Brain microvascular endothelial cell (primary cell): ENCODE results near the gene TMEM8B.
"Not testable (repeated sequence)": the region's sequence is repeated elsewhere in the genome, so short reads cannot be mapped to it uniquely, and the experiment has no call there.

Experiments
- DNase-seq: peaks from one replicate; pipeline ENCODE4 v3.0.0-alpha.2; 2020
- H3K27ac ChIP-seq: fragments of 250-450 bp; sonication (Bioruptor Pico); 2 replicates; pipeline ENCODE4 v1.5.1; 2020; ENCODE audit warnings: mild to moderate bottlenecking, moderate library complexity
- H3K27me3 ChIP-seq: fragments of 250-450 bp; sonication (Bioruptor Pico); replicated peaks from 2 replicates; pipeline ENCODE4 v1.5.1; 2020; ENCODE audit warnings: mild to moderate bottlenecking
- H3K36me3 ChIP-seq: fragments of 250-450 bp; sonication (Bioruptor Pico); replicated peaks from 2 replicates; pipeline ENCODE4 v1.5.1; 2020; ENCODE audit warnings: mild to moderate bottlenecking
- H3K4me3 ChIP-seq: 2 replicates; pipeline ENCODE4 v1.5.1; 2011; ENCODE audit warnings: low read depth, mild to moderate bottlenecking, control low read depth, low read length, moderate library complexity
- CTCF ChIP-seq: IDR thresholded peaks from 2 replicates; pipeline ENCODE4 v1.5.1; 2011; ENCODE audit warnings: low read depth, mild to moderate bottlenecking, moderate library complexity, low read length, control low read depth, inconsistent platforms; ENCODE audit errors: missing control alignments
- in situ Hi-C: cut with HindIII; loops from 2 replicates; pipeline ENCODE4 v1.10.0; 2017; ENCODE audit warnings: low sequenced_read_pairs, low pct_ligation_motif_present

The TMEM8B gene

DNA sequence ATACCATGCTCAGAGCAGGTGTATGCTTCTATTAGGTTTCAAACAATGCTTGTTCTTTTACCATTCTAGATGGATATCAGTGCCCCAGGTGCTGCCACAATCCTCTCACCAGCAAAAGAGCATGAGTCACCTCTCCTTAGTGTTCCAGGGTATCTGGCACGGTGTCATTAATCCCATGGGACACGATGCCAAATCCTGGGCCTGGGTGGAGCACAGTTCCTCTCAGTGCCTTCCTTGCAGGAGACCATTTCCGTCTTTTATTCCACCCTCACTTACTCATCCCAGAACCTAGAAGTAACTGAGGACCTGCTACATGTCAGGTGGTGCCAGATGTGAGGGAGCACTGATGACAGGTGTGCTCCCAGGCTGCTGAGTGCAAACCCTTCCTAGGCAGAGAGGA lies 42.5 kb downstream of the TMEM8B start:
- H3K4me3 ChIP-seq, result no peak overlapping the region
- no peak overlapping the region for H3K27ac ChIP-seq
- no peak for TF ChIP-seq CTCF
- H3K36me3 ChIP-seq, result no peaks in the 10 kb centered on the region
- in situ Hi-C loops, result no loop called here
- no peak for DNase-seq
- H3K27me3 ChIP-seq, result no peaks in the 10 kb centered on the region

GRCh38 chr9:35872505-35872904 lies 43.5 kb downstream of the TMEM8B start:
- H3K27ac ChIP-seq, result no peak overlapping the region
- in situ Hi-C loops, result no loop called here
- TF ChIP-seq CTCF, result no peak
- DNase-seq, result no peak
- H3K36me3 ChIP-seq, result no peaks in the 10 kb centered on the region
- no peak overlapping the region for H3K4me3 ChIP-seq
- H3K27me3 ChIP-seq, result no peaks in the 10 kb centered on the region

DNA sequence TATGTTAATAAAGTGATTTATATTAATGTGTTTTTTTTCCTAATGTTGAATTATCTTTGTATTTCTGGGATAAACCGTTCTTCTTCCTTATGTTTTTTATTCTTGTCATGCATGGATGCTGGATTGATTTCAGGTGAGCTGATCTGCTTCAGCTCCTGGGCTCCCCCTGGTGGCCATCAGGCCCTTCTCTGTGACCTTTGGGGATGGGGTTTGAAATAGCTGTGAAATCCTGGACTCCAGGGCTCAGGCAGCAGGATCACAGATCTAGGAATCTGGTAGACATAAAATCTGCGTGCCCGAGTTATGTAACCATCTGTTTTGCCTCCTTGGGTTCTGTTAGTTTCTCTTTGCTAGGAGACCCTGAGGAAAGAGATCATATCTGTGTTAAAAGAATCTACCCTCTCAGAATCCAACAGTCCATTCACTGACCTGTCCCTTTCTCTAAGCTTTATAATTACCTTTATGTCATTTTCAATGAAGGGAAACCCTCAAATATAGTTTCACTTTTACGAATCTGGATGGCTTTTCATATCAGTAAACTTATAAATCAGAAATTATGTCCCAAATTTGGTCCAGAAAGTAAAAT lies 53.3 kb downstream of the TMEM8B start:
- peak; percentile 100 for TF ChIP-seq CTCF
- in situ Hi-C loops, result no loop called here
- H3K27ac ChIP-seq, result no peak overlapping the region

GRCh38 chr9:35882996-35883395 lies 54.0 kb downstream of the TMEM8B start:
- H3K36me3 ChIP-seq, result no peaks in the 10 kb centered on the region
- no peak overlapping the region for H3K27ac ChIP-seq
- in situ Hi-C loops, result no loop called here
- DNase-seq, result no peak
- H3K4me3 ChIP-seq, result no peak overlapping the region
- TF ChIP-seq CTCF, result no peak
- H3K27me3 ChIP-seq, result no peaks in the 10 kb centered on the region

More for the DNA sequence above, 53.3 kb downstream of the TMEM8B start:
- H3K4me3 ChIP-seq, result no peak overlapping the region
- H3K36me3 ChIP-seq, result no peaks in the 10 kb centered on the region
- DNase-seq, result peak; percentile 61
- H3K27me3 ChIP-seq, result no peaks in the 10 kb centered on the region

- H3K27me3 ChIP-seq, H3K27ac ChIP-seq, H3K36me3 ChIP-seq, DNase-seq, in situ Hi-C loops, H3K4me3 ChIP-seq: not testable (repeated sequence)
Measured at GRCh38 chr9:35884908-35885307, 55.9 kb downstream of the TMEM8B start.

GRCh38 chr9:35891646-35892045 lies 62.6 kb downstream of the TMEM8B start:
- H3K36me3 ChIP-seq, result no peaks in the 10 kb centered on the region
- peaks cover 2% of the 10 kb centered on the region for H3K27me3 ChIP-seq
- H3K27ac ChIP-seq, result no peak overlapping the region
- no peak for DNase-seq
- H3K4me3 ChIP-seq, result no peak overlapping the region
- TF ChIP-seq CTCF, result no peak
- in situ Hi-C loops, result no loop called here
